ENCODE data around the gene RPLP2.
A peak's percentile ranks its signal among the peaks of the same experiment; 100 is the strongest.

RPLP2 gene

GRCh38 chr11:791658-792534 lies 17.9 kb upstream of the RPLP2 start:
- Mint-ChIP-seq H3K4me3 (no peak overlapping the region), H3K27ac (no peak overlapping the region), H3K4me1 (ENCODE audit: low read depth in 2 of 2) (peaks cover 7 to 8% of the 10 kb centered on the region in 2 donors), H3K9me3 (no peaks in the 10 kb centered on the region), H3K27me3 (peaks cover 0 to 6% of the 10 kb centered on the region in 2 donors), H3K36me3 (ENCODE audit: insufficient read depth) (peaks cover 22% of the 10 kb centered on the region)
- ATAC-seq (replicated peaks): no peak
- no peak for DNase-seq

GRCh38 chr11:792535-792821 lies 17.3 kb upstream of the RPLP2 start:
- Mint-ChIP-seq H3K4me3 (no peak overlapping the region), H3K9me3 (no peaks in the 10 kb centered on the region), H3K4me1 (ENCODE audit: low read depth in 2 of 2) (peaks cover 9 to 11% of the 10 kb centered on the region in 2 donors), H3K27ac (no peak overlapping the region), H3K27me3 (peaks cover 0 to 6% of the 10 kb centered on the region in 2 donors), H3K36me3 (ENCODE audit: insufficient read depth) (peaks cover 28% of the 10 kb centered on the region)
- ATAC-seq (replicated peaks) (no peak), DNase-seq (no peak)

- ATAC-seq (replicated peaks) (no peak), DNase-seq (no peak)
- Mint-ChIP-seq H3K27ac (no peak overlapping the region), H3K9me3 (no peaks in the 10 kb centered on the region), H3K4me1 (ENCODE audit: low read depth in 2 of 2) (peaks cover 9 to 11% of the 10 kb centered on the region in 2 donors), H3K4me3 (no peak overlapping the region), H3K36me3 (ENCODE audit: insufficient read depth) (peaks cover 31% of the 10 kb centered on the region), H3K27me3 (peaks cover 0 to 6% of the 10 kb centered on the region in 2 donors)
These were observed 16.9 kb upstream of the RPLP2 start for GRCh38 chr11:792873-793272.

GRCh38 chr11:793556-793955 lies 16.2 kb upstream of the RPLP2 start:
- ATAC-seq (replicated peaks): no peak
- peak overlapping the region; percentile 40 to 45 for H3K4me3 Mint-ChIP-seq

GRCh38 chr11:794013-794765 lies 15.6 kb upstream of the RPLP2 start:
- no peak for DNase-seq
- Mint-ChIP-seq H3K36me3 (ENCODE audit: insufficient read depth) (peaks cover 31% of the 10 kb centered on the region), H3K27ac (peak overlapping the region in 1 of 2 donors; percentile 35), H3K4me3 (peak overlapping the region; percentile 45 to 91), H3K27me3 (no peaks in the 10 kb centered on the region), H3K9me3 (no peaks in the 10 kb centered on the region), H3K4me1 (ENCODE audit: low read depth in 2 of 2) (peaks cover 9 to 11% of the 10 kb centered on the region in 2 donors)
- no peak for ATAC-seq (replicated peaks)

More at GRCh38 chr11:793556-793955, 16.2 kb upstream of the RPLP2 start:
- Mint-ChIP-seq H3K36me3 (ENCODE audit: insufficient read depth) (peaks cover 31% of the 10 kb centered on the region), H3K27me3 (peaks cover 0 to 4% of the 10 kb centered on the region in 2 donors), H3K4me1 (ENCODE audit: low read depth in 2 of 2) (peaks cover 9 to 11% of the 10 kb centered on the region in 2 donors), H3K9me3 (no peaks in the 10 kb centered on the region), H3K27ac (no peak overlapping the region)
- no peak for DNase-seq

- Mint-ChIP-seq H3K27me3 (no peaks in the 10 kb centered on the region), H3K36me3 (ENCODE audit: insufficient read depth) (peaks cover 31% of the 10 kb centered on the region), H3K27ac (peak overlapping the region; percentile 88 to 96), H3K9me3 (no peaks in the 10 kb centered on the region), H3K4me3 (peak overlapping the region; percentile 91), H3K4me1 (ENCODE audit: low read depth in 2 of 2) (peaks cover 9 to 11% of the 10 kb centered on the region in 2 donors)
- DNase-seq: no peak
- ATAC-seq (replicated peaks): no peak
These were observed 14.8 kb upstream of the RPLP2 start for GRCh38 chr11:794766-795633.

GRCh38 chr11:795634-796564 lies 13.9 kb upstream of the RPLP2 start:
- H3K4me3 Mint-ChIP-seq: peak overlapping the region; percentile 91
- DNase-seq (peak; percentile 59 to 68 (median 61)), ATAC-seq (replicated peaks) (peak; percentile 41)
- H3K36me3 Mint-ChIP-seq (ENCODE audit: insufficient read depth): peaks cover 31% of the 10 kb centered on the region
- no peaks in the 10 kb centered on the region for H3K9me3 Mint-ChIP-seq
- H3K27me3 Mint-ChIP-seq: no peaks in the 10 kb centered on the region
- H3K27ac Mint-ChIP-seq: peak overlapping the region; percentile 88 to 96
- peaks cover 9 to 11% of the 10 kb centered on the region in 2 donors for H3K4me1 Mint-ChIP-seq (ENCODE audit: low read depth in 2 of 2)

GRCh38 chr11:796565-797295 lies 13.0 kb upstream of the RPLP2 start:
- Mint-ChIP-seq H3K27ac (peak overlapping the region; percentile 88 to 96), H3K9me3 (no peaks in the 10 kb centered on the region), H3K27me3 (no peaks in the 10 kb centered on the region), H3K4me3 (peak overlapping the region; percentile 91), H3K36me3 (ENCODE audit: insufficient read depth) (peaks cover 28% of the 10 kb centered on the region), H3K4me1 (ENCODE audit: low read depth in 2 of 2) (peaks cover 9 to 11% of the 10 kb centered on the region in 2 donors)
- no peak for ATAC-seq (replicated peaks)
- no peak for DNase-seq

- Mint-ChIP-seq H3K27ac (peak overlapping the region; percentile 88 to 96), H3K36me3 (ENCODE audit: insufficient read depth) (peaks cover 31% of the 10 kb centered on the region), H3K4me1 (ENCODE audit: low read depth in 2 of 2) (peaks cover 9 to 11% of the 10 kb centered on the region in 2 donors), H3K4me3 (peak overlapping the region; percentile 91), H3K27me3 (no peaks in the 10 kb centered on the region), H3K9me3 (no peaks in the 10 kb centered on the region)
- DNase-seq (peak; percentile 76 to 83 (median 79)), ATAC-seq (replicated peaks) (peak; percentile 64)
These were observed 12.3 kb upstream of the RPLP2 start for GRCh38 chr11:797296-798092.

GRCh38 chr11:798093-798713 lies 11.6 kb upstream of the RPLP2 start, which contains the start of gene SLC25A22:
Gene SLC25A22 (minus strand): TSS chr11:798281. CDS start chr11:795006, 3,275 bp downstream.
- Mint-ChIP-seq H3K27me3 (no peaks in the 10 kb centered on the region), H3K27ac (peak within 1 kb of the TSS; percentile 88 to 96), H3K36me3 (ENCODE audit: insufficient read depth) (peaks cover 31% of the 10 kb centered on the region), H3K4me1 (ENCODE audit: low read depth in 2 of 2) (peaks cover 9 to 11% of the 10 kb centered on the region in 2 donors), H3K4me3 (peak within 1 kb of the TSS; percentile 91), H3K9me3 (no peaks in the 10 kb centered on the region)
- DNase-seq (peak; percentile 85 to 90 (median 89)), ATAC-seq (replicated peaks) (peak; percentile 61)
